GM18508 (cell line): ENCODE results near the gene SKAP1.
"Not testable (repeated sequence)": the region's sequence is repeated elsewhere in the genome, so short reads cannot be mapped to it uniquely, and the experiment has no call there.

Source experiments
- ATAC-seq: cut with Tn5 transposase; IDR thresholded peaks from one replicate; pipeline ENCODE4 v1.9.1; 2021; ENCODE audit warnings: moderate number of reproducible peaks; ENCODE audit not compliant: insufficient read depth, unreplicated experiment

SKAP1 gene

GRCh38 chr17:48375356-48375755 lies 54.7 kb downstream of the SKAP1 start:
- ATAC-seq, result no peak

- no peak for ATAC-seq
Observed at GRCh38 chr17:48374650-48375230, 55.3 kb downstream of the SKAP1 start.

GRCh38 chr17:48373883-48374282 lies 56.1 kb downstream of the SKAP1 start:
- ATAC-seq, result no peak

DNA sequence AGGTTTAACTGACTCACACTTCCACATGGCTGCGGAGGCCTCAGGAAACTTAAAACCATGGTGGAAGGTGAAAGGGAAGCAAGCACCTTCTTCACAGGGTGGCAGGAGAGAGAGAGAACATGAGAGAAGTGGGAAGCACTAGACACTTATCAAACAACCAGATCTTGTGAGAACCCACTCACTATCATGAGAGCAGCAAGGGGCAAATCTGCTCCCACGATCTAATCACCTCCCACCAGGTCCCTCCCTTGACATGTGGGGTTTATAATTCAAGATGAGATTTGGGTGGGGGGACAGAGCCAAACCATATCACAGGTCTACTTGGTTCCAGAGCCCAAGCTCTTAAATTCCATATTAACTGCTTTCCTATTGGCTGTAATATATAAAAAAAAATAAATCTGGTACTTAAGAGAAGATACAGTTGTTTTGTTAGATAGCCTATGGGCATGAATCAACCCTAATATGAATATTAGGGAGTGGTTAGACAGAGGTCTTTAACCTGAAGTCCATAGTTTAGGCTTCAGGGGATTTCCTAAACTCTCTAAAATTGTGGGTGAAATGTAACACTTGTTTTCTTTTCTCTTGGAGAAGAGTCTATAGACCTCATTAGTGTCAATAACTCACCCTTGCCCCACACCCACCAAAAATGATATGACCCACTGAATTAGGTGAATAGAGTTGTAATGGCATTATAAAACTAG lies 56.7 kb downstream of the SKAP1 start:
- ATAC-seq, result no peak

- not testable (repeated sequence) for ATAC-seq
Observed at GRCh38 chr17:48368967-48369366, 61.0 kb downstream of the SKAP1 start.

- no peak for ATAC-seq
Observed at GRCh38 chr17:48368352-48368908, 61.6 kb downstream of the SKAP1 start.

- no peak for ATAC-seq
Observed at GRCh38 chr17:48363161-48363560, 66.9 kb downstream of the SKAP1 start.

GRCh38 chr17:48360861-48361633 lies 69.0 kb downstream of the SKAP1 start:
- ATAC-seq, result not testable (repeated sequence)

- ATAC-seq, result no peak
Observed at GRCh38 chr17:48357779-48358602, 72.0 kb downstream of the SKAP1 start.

GRCh38 chr17:48356866-48357265 lies 73.1 kb downstream of the SKAP1 start:
- no peak for ATAC-seq

- ATAC-seq, result no peak
Observed at GRCh38 chr17:48352630-48353029, 77.4 kb downstream of the SKAP1 start.

- ATAC-seq, result no peak
Observed at GRCh38 chr17:48351911-48352332, 78.1 kb downstream of the SKAP1 start.

DNA sequence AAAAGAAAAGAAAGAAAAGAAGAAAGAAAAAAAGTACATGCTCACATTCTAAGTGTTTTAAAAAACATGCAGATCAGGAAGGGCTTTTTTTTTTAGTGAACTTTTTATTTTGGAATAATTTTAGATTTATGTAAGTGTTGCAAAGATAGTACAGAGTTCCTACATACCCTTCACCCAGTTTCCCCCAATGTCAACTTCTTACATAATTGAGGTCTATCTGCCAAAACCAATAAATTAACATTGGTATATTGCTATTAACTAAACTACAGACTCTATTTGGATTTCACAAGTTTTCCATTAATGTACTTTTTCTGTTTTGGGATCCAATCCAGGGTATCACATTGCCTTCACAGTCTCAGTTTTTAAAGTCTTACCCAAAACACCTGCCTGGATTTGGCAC lies 81.7 kb downstream of the SKAP1 start:
- ATAC-seq, result no peak

DNA sequence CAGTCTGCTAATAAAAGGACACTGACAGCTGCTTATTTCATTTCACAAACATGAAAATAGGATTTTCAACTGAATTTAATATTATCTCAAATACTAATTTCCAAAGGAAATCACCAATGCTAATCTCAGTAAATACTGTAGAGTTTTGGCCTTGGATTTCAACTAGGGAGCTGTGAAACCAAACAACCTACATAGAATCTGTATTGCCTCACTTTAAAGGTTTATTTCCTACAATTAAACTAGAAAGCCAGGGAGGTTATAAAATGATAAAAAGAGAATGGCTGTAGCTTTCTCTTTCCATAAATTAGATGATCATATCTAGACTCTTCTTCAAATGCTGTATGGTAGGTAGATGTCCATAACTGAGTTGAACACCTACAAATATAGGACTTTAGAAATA lies 82.8 kb downstream of the SKAP1 start:
- no peak for ATAC-seq

DNA sequence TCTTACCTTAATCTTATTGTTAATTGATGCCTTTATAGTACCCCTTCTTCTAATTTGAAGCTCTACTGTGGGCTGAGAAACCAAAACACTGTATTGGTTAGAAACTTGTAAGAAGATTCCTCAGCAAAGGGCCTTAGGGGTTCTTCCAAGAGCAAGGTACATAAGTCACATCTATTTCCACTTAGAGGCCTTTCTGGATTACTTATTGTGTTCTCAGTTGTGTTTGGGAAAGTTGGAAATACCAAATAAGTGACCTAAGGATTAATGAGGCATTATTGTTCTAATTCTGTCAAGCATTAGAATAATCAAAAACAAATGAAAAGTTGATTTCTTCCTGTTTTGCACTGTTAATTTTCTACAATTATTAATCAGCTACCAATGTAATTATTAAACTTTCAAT lies 85.8 kb downstream of the SKAP1 start:
- ATAC-seq, result no peak

- no peak for ATAC-seq
Observed at GRCh38 chr17:48340916-48341315, 89.1 kb downstream of the SKAP1 start.

- no peak for ATAC-seq
Observed at GRCh38 chr17:48338720-48339119, 91.3 kb downstream of the SKAP1 start.

GRCh38 chr17:48337903-48338302 lies 92.1 kb downstream of the SKAP1 start:
- not testable (repeated sequence) for ATAC-seq

DNA sequence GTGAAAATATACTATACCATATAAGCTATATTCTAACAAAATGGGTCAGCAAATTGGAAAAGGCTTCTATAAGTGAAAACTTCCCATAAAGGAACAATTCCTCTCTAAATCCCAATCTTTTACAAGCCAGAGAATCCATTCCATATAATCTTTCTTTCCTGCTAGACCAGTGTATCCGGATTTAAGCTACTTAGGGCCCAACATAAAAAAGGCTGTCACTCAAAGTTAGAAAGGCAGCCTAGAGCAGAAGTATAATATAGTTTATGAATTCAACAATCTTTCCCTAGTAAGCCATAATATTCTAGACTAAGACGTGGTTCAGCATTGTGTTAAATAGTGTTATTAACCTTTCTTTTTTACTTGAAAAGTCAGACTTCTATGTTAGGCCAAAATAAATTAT lies 93.0 kb downstream of the SKAP1 start:
- ATAC-seq, result no peak

- no peak for ATAC-seq
Observed at GRCh38 chr17:48335858-48336500, 94.0 kb downstream of the SKAP1 start.
